WTC11 (cell line): Measurements from ENCODE around the gene PKNOX1. TPM values are rescaled to one million over a fixed set of nuclear protein-coding genes. Genes with fewer than 3 reads are reported as not detected.

Experiments used
- ATAC-seq: fragments of 200-7000 bp; cut with Tn5 transposase; 2 replicates; pipeline ENCODE4 v1.10.0; 2021; ENCODE audit warnings: mild to moderate bottlenecking, moderate library complexity
- CTCF ChIA-PET: fragments of 300-600 bp; sonication (Branson Sonifier 250); formaldehyde crosslinking; loops from one replicate; lab custom pipeline; 2021; ENCODE audit warnings: antibody characterized with exemption; lab: Charles Lee
- POLR2A ChIA-PET: fragments of 350-600 bp; sonication (Branson Sonifier 250); formaldehyde crosslinking; loops from one replicate; lab custom pipeline; 2021; ENCODE audit warnings: antibody characterized with exemption; lab: Charles Lee
- DNase-seq: peaks from one replicate; pipeline ENCODE4 v3.0.0; 2021; ENCODE audit warnings: low spot score
- H3K27ac Mint-ChIP-seq: 2 replicates; pipeline ENCODE4 v1.8.0; 2021; ENCODE audit warnings: mixed read lengths
- H3K27me3 Mint-ChIP-seq: 2 replicates; pipeline ENCODE4 v1.8.0; 2021; ENCODE audit warnings: low read depth, mild to moderate bottlenecking, moderate library complexity, mixed read lengths
- H3K36me3 Mint-ChIP-seq: 2 replicates; pipeline ENCODE4 v1.8.0; 2021; ENCODE audit warnings: mixed read lengths
- H3K4me1 Mint-ChIP-seq: 2 replicates; pipeline ENCODE4 v1.8.0; 2022; ENCODE audit warnings: mixed read lengths
- H3K4me3 Mint-ChIP-seq: 2 replicates; pipeline ENCODE4 v1.8.0; 2021; ENCODE audit warnings: mild to moderate bottlenecking, moderate library complexity, mixed read lengths
- H3K9me3 Mint-ChIP-seq: 2 replicates; pipeline ENCODE4 v1.8.0; 2021; ENCODE audit warnings: mixed read lengths
- ATF1 ChIP-seq: sonication (generic); formaldehyde crosslinking; IDR thresholded peaks from 2 replicates; pipeline ENCODE4 v1.8.1; 2023; ENCODE audit warnings: mild to moderate bottlenecking, moderate library complexity, missing genetic modification reagents
- ELF4 ChIP-seq: sonication (generic); formaldehyde crosslinking; IDR thresholded peaks from 2 replicates; pipeline ENCODE4 v1.8.1; 2022; ENCODE audit warnings: low read depth, mild to moderate bottlenecking, moderate library complexity, missing genetic modification reagents
- ETV6 ChIP-seq: sonication (generic); formaldehyde crosslinking; IDR thresholded peaks from 2 replicates; pipeline ENCODE4 v1.8.1; 2022; ENCODE audit warnings: mild to moderate bottlenecking, missing genetic modification reagents
- FOXP1 ChIP-seq: sonication (generic); formaldehyde crosslinking; IDR thresholded peaks from 2 replicates; pipeline ENCODE4 v1.8.0; 2022; ENCODE audit warnings: missing genetic modification reagents, mild to moderate bottlenecking, moderate library complexity, borderline replicate concordance
- MYBL2 ChIP-seq: sonication (generic); formaldehyde crosslinking; IDR thresholded peaks from 2 replicates; pipeline ENCODE4 v1.8.1; 2023; ENCODE audit warnings: mild to moderate bottlenecking, moderate library complexity, missing genetic modification reagents
- NR1H2 ChIP-seq: sonication (generic); formaldehyde crosslinking; IDR thresholded peaks from 2 replicates; pipeline ENCODE4 v1.9.0; 2021; ENCODE audit warnings: mild to moderate bottlenecking, moderate library complexity, missing genetic modification reagents
- SP1 ChIP-seq: sonication (generic); formaldehyde crosslinking; conservative IDR thresholded peaks from 2 replicates; pipeline ENCODE4 v1.8.1; 2022; ENCODE audit warnings: missing genetic modification reagents
- ZNF138 ChIP-seq: sonication (generic); formaldehyde crosslinking; conservative IDR thresholded peaks from 2 replicates; pipeline ENCODE4 v1.8.1; 2022; ENCODE audit warnings: mild to moderate bottlenecking, moderate library complexity, missing genetic modification reagents
- ZNF219 ChIP-seq: sonication (generic); formaldehyde crosslinking; IDR thresholded peaks from 2 replicates; pipeline ENCODE4 v1.8.0; 2023; ENCODE audit warnings: missing genetic modification reagents, mild to moderate bottlenecking, borderline replicate concordance
- ZNF232 ChIP-seq: sonication (generic); formaldehyde crosslinking; IDR thresholded peaks from 2 replicates; pipeline ENCODE4 v1.8.0; 2022; ENCODE audit warnings: mild to moderate bottlenecking, missing genetic modification reagents
- ZNF423 ChIP-seq: fragments of 250-450 bp; sonication (Bioruptor Pico); IDR thresholded peaks from 2 replicates; pipeline ENCODE4 v2.1.2; 2022; ENCODE audit warnings: mild to moderate bottlenecking, moderate library complexity
- total RNA-seq: library from RNA; stranded (reverse); gene quantifications from 3 replicates; pipeline ENCODE4 v1.2.3, GENCODE V29; 2021
- TF ChIP-seq, protein P1 (sequence below): fragments of 250-450 bp; sonication (Bioruptor Pico); IDR thresholded peaks from 2 replicates; pipeline ENCODE4 v1.9.0; 2021; ENCODE audit warnings: mild to moderate bottlenecking
- TF ChIP-seq, protein P2 (sequence below): sonication (generic); formaldehyde crosslinking; IDR thresholded peaks from 2 replicates; pipeline ENCODE4 v1.8.0; 2022; ENCODE audit warnings: mild to moderate bottlenecking, missing genetic modification reagents
- TF ChIP-seq, protein P3 (sequence below): sonication (generic); formaldehyde crosslinking; IDR thresholded peaks from 2 replicates; pipeline ENCODE4 v1.8.1; 2023; ENCODE audit warnings: mild to moderate bottlenecking, missing genetic modification reagents
- TF ChIP-seq, protein P4 (sequence below): fragments of 250-450 bp; sonication (Bioruptor Pico); IDR thresholded peaks from 2 replicates; pipeline ENCODE4 v2.1.2; 2022; ENCODE audit warnings: mild to moderate bottlenecking, moderate library complexity
- TF ChIP-seq, protein P5 (sequence below): sonication (generic); formaldehyde crosslinking; IDR thresholded peaks from 2 replicates; pipeline ENCODE4 v1.8.1; 2023; ENCODE audit warnings: mild to moderate bottlenecking, missing genetic modification reagents, borderline replicate concordance
- TF ChIP-seq, protein P6 (sequence below): sonication (generic); formaldehyde crosslinking; IDR thresholded peaks from 2 replicates; pipeline ENCODE4 v1.8.1; 2023; ENCODE audit warnings: mild to moderate bottlenecking, moderate library complexity, missing genetic modification reagents
- TF ChIP-seq, protein P7 (sequence below): fragments of 250-450 bp; sonication (Bioruptor Pico); IDR thresholded peaks from 2 replicates; pipeline ENCODE4 v1.9.0; 2021; ENCODE audit warnings: moderate library complexity, mild to moderate bottlenecking, inconsistent platforms, borderline replicate concordance

Gene PKNOX1
- total RNA-seq, 1 experiment from 2014 or later = 23.0 TPM

DNA sequence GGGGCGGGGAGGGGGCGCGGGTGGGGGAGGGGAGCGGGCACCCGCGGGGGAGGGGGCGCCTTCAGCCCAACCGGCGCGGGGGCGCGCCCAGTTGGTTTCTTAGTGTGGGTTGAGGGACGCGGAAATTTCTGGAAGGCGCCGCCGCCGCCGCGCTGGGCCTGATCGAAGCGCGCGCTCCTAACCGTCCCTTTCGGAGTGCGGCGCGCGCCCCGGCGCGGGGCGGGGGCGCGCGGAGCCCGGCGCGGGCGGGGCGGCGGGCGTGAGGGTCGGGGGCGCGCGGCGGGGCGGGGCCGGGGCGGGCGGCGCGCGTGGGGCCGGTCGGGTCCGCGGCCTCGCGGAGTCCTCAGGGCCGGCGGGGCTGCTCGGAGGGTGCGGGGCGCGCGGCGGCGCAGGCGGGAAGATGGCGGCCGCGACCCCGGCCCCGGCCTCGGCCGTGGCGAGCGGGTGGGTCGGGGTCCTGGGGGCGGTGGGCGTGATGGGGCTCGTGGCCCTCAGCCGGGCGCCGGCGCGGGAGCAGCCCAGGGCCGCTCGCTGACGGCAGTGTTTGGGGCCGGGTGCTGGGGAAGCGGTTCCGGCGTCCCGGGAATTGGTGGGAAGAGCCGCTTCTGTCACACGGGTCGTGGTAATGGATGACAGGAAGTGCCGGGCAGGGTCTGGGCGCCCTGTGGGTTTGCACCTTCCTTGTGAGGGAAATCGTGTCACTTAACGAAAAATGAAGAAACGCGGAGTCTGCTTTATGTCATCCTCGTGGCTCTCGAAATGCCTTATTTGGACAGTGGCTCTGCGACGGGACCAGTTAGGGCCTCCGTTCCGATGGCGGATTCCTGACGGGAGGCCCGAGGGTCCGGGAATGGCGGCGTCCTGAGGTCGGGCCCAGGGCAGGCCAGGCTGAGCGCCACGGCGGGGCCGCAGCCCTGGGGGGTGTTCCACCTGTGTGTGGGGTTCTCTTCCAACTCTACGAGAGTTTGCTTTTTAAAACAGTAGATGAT, 764 bp downstream of the PKNOX1 start:
- peaks cover 10% of the 10 kb centered on the region for H3K9me3 Mint-ChIP-seq
- H3K27ac Mint-ChIP-seq = peak overlapping the region; percentile 84
- H3K4me1 Mint-ChIP-seq = peaks cover 67% of the 10 kb centered on the region
- ChIA-PET CTCF (interaction anchor here (0.6 to 1.0 kb wide), 2 partner anchors 50 to 52 kb away, joined by 3 to 5 read pairs; partner anchors contain the start of gene ERVH48-1), POLR2A (interaction anchor here (0.6 to 1.0 kb wide), 3 partner anchors 12 to 256 kb away, joined by 3 to 5 read pairs (median 3); partner anchors contain the start of gene NDUFV3)
- DNase-seq (peak; percentile 39), ATAC-seq (no peak)
- no peaks in the 10 kb centered on the region for H3K27me3 Mint-ChIP-seq
- peaks cover 34% of the 10 kb centered on the region for H3K36me3 Mint-ChIP-seq
- peak overlapping the region; percentile 84 for H3K4me3 Mint-ChIP-seq
- TF ChIP-seq, protein P1, sequence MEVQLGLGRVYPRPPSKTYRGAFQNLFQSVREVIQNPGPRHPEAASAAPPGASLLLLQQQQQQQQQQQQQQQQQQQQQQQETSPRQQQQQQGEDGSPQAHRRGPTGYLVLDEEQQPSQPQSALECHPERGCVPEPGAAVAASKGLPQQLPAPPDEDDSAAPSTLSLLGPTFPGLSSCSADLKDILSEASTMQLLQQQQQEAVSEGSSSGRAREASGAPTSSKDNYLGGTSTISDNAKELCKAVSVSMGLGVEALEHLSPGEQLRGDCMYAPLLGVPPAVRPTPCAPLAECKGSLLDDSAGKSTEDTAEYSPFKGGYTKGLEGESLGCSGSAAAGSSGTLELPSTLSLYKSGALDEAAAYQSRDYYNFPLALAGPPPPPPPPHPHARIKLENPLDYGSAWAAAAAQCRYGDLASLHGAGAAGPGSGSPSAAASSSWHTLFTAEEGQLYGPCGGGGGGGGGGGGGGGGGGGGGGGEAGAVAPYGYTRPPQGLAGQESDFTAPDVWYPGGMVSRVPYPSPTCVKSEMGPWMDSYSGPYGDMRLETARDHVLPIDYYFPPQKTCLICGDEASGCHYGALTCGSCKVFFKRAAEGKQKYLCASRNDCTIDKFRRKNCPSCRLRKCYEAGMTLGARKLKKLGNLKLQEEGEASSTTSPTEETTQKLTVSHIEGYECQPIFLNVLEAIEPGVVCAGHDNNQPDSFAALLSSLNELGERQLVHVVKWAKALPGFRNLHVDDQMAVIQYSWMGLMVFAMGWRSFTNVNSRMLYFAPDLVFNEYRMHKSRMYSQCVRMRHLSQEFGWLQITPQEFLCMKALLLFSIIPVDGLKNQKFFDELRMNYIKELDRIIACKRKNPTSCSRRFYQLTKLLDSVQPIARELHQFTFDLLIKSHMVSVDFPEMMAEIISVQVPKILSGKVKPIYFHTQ (CRISPR knock-in tag) = peak; percentile 45; the same call in 1 of the 2 replicates
- 0 out of 2 replicates have a peak, but pooled peaks have one; percentile 42 for TF ChIP-seq FOXP1 (CRISPR knock-in tag)
- TF ChIP-seq, protein P2, sequence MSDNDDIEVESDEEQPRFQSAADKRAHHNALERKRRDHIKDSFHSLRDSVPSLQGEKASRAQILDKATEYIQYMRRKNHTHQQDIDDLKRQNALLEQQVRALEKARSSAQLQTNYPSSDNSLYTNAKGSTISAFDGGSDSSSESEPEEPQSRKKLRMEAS (CRISPR knock-in tag) = no peak
- no peak for TF ChIP-seq ATF1
- 0 out of 2 replicates have a peak, but pooled peaks have one; percentile 15 for TF ChIP-seq ETV6 (CRISPR knock-in tag)
- TF ChIP-seq SP1 (CRISPR knock-in tag) = no peak
- TF ChIP-seq, protein P3, sequence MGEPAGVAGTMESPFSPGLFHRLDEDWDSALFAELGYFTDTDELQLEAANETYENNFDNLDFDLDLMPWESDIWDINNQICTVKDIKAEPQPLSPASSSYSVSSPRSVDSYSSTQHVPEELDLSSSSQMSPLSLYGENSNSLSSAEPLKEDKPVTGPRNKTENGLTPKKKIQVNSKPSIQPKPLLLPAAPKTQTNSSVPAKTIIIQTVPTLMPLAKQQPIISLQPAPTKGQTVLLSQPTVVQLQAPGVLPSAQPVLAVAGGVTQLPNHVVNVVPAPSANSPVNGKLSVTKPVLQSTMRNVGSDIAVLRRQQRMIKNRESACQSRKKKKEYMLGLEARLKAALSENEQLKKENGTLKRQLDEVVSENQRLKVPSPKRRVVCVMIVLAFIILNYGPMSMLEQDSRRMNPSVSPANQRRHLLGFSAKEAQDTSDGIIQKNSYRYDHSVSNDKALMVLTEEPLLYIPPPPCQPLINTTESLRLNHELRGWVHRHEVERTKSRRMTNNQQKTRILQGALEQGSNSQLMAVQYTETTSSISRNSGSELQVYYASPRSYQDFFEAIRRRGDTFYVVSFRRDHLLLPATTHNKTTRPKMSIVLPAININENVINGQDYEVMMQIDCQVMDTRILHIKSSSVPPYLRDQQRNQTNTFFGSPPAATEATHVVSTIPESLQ (CRISPR knock-in tag) = no peak
- 0 out of 2 replicates have a peak, but pooled peaks have one; percentile 23 for TF ChIP-seq NR1H2 (CRISPR knock-in tag)
- TF ChIP-seq, all 79 proteins: peak for 4

DNA sequence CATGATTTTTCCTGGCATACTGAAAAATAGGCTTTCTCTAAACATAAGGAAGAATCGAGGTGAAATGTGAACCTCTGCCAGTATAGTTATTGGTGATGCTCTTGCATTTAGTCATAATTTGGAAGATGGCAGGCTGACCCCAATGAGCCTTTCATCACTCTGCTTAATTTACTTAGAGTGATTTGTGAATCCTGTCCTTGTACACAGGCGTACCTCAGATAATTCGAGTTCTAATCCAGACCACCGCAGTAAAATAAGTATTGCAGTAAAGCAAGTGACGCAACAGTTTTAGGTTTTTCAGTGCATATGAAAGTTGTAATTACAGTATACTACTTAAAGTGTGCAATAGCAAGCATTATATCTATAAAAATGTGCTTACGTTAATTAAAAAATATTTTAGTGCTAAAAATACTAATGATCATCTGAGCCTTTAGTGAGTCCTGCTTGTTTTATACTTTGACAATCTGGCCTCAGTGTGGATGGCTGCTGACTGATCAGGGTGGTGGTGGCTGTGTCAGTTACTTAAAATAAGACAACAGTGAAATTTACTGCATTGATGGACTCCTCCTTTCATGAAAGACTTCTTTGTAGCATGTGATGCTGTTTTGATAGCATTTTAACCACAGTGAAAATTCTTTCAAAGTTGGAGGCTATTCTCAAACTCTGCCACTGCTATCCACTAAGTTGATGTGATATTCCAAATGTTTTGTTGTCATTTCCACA, 1.7 kb downstream of the PKNOX1 start:
- Mint-ChIP-seq H3K27me3 (no peaks in the 10 kb centered on the region), H3K9me3 (peaks cover 10% of the 10 kb centered on the region), H3K36me3 (peaks cover 34% of the 10 kb centered on the region), H3K4me1 (peaks cover 72% of the 10 kb centered on the region), H3K27ac (peak overlapping the region; percentile 68), H3K4me3 (peak overlapping the region; percentile 84)
- ChIA-PET POLR2A (no interaction called here), CTCF (no interaction called here)
- ATAC-seq = no peak
- DNase-seq = no peak
- TF ChIP-seq, protein P4, sequence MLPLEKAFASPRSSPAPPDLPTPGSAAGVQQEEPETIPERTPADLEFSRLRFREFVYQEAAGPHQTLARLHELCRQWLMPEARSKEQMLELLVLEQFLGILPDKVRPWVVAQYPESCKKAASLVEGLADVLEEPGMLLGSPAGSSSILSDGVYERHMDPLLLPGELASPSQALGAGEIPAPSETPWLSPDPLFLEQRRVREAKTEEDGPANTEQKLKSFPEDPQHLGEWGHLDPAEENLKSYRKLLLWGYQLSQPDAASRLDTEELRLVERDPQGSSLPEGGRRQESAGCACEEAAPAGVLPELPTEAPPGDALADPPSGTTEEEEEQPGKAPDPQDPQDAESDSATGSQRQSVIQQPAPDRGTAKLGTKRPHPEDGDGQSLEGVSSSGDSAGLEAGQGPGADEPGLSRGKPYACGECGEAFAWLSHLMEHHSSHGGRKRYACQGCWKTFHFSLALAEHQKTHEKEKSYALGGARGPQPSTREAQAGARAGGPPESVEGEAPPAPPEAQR = no peak
- TF ChIP-seq MYBL2 (no peak), ELF4 (CRISPR knock-in tag) (no peak), ZNF138 (no peak), ZNF423 (CRISPR knock-in tag) (no peak), NR1H2 (CRISPR knock-in tag) (no peak), ZNF232 (CRISPR knock-in tag) (no peak), ZNF219 (CRISPR knock-in tag) (no peak), ATF1 (no peak)
- TF ChIP-seq, protein P5, sequence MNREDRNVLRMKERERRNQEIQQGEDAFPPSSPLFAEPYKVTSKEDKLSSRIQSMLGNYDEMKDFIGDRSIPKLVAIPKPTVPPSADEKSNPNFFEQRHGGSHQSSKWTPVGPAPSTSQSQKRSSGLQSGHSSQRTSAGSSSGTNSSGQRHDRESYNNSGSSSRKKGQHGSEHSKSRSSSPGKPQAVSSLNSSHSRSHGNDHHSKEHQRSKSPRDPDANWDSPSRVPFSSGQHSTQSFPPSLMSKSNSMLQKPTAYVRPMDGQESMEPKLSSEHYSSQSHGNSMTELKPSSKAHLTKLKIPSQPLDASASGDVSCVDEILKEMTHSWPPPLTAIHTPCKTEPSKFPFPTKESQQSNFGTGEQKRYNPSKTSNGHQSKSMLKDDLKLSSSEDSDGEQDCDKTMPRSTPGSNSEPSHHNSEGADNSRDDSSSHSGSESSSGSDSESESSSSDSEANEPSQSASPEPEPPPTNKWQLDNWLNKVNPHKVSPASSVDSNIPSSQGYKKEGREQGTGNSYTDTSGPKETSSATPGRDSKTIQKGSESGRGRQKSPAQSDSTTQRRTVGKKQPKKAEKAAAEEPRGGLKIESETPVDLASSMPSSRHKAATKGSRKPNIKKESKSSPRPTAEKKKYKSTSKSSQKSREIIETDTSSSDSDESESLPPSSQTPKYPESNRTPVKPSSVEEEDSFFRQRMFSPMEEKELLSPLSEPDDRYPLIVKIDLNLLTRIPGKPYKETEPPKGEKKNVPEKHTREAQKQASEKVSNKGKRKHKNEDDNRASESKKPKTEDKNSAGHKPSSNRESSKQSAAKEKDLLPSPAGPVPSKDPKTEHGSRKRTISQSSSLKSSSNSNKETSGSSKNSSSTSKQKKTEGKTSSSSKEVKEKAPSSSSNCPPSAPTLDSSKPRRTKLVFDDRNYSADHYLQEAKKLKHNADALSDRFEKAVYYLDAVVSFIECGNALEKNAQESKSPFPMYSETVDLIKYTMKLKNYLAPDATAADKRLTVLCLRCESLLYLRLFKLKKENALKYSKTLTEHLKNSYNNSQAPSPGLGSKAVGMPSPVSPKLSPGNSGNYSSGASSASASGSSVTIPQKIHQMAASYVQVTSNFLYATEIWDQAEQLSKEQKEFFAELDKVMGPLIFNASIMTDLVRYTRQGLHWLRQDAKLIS (CRISPR knock-in tag) = no peak
- TF ChIP-seq, protein P6, sequence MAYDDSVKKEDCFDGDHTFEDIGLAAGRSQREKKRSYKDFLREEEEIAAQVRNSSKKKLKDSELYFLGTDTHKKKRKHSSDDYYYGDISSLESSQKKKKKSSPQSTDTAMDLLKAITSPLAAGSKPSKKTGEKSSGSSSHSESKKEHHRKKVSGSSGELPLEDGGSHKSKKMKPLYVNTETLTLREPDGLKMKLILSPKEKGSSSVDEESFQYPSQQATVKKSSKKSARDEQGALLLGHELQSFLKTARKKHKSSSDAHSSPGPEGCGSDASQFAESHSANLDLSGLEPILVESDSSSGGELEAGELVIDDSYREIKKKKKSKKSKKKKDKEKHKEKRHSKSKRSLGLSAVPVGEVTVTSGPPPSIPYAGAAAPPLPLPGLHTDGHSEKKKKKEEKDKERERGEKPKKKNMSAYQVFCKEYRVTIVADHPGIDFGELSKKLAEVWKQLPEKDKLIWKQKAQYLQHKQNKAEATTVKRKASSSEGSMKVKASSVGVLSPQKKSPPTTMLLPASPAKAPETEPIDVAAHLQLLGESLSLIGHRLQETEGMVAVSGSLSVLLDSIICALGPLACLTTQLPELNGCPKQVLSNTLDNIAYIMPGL (CRISPR knock-in tag) = no peak
- TF ChIP-seq, protein P7, sequence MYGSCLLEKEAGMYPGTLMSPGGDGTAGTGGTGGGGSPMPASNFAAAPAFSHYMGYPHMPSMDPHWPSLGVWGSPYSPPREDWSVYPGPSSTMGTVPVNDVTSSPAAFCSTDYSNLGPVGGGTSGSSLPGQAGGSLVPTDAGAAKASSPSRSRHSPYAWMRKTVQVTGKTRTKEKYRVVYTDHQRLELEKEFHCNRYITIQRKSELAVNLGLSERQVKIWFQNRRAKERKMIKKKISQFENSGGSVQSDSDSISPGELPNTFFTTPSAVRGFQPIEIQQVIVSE (CRISPR knock-in tag) = no peak
